Mucosa of rectum (tissue), 2 donors: ENCODE results near the gene PSMG1.
"Not testable (repeated sequence)": the region's sequence is repeated elsewhere in the genome, so short reads cannot be mapped to it uniquely, and the experiment has no call there.

Experiments used
- H3K27ac ChIP-seq, 2 donors: one replicate each; pipeline ENCODE4 v1.7.0; 2013; ENCODE audit warnings: inconsistent platforms in 2 of 2, low read depth in 2 of 2, low read length in 2 of 2
- H3K27me3 ChIP-seq, 2 donors: one replicate each; pipeline ENCODE4 v1.7.0; 2013; ENCODE audit warnings: low read length in 2 of 2; ENCODE audit not compliant: control insufficient read depth in 2 of 2, insufficient read depth in 2 of 2
- H3K36me3 ChIP-seq, 2 donors: one replicate each; pipeline ENCODE4 v1.7.0; 2013; ENCODE audit warnings: low read length in 2 of 2; ENCODE audit not compliant: control insufficient read depth in 2 of 2, insufficient read depth in 2 of 2
- H3K4me1 ChIP-seq, 2 donors: one replicate each; pipeline ENCODE4 v1.7.0; 2013; ENCODE audit warnings: low read length in 2 of 2, mild to moderate bottlenecking in 1 of 2; ENCODE audit not compliant: control insufficient read depth in 2 of 2, insufficient read depth in 2 of 2
- H3K4me3 ChIP-seq, 2 donors: one replicate each; pipeline ENCODE4 v1.7.0; 2013; ENCODE audit warnings: low read length in 2 of 2
- H3K9ac ChIP-seq, 2 donors: one replicate each; pipeline ENCODE4 v1.7.0; 2013; ENCODE audit warnings: low read length in 2 of 2, low read depth in 1 of 2, mild to moderate bottlenecking in 1 of 2
- H3K9me3 ChIP-seq, 2 donors: one replicate each; pipeline ENCODE4 v1.7.0; 2013; ENCODE audit warnings: low read length in 2 of 2; ENCODE audit not compliant: control insufficient read depth in 2 of 2
- donor health status: healthy.
- donor health status: Normal muscosa, but diverticular disease.

Gene PSMG1

DNA sequence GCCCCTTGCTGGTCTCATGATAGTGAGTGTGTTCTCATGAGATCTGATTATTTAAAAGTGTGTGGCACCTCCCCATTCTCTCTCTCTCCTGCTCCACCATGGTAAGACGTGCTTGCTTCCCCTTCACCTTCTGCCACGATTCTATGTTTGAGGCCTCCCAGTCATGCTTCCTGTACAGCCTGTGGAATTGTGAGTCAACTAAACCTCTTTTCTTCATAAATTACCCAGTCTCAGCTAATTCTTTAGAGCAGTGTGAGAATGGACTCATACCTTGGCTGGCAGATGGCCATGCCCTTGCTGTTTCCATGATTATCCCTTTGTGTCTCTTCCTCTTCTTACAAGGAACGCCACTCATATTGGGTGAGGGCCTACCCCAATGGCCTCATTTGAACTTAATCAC is 40.3 kb downstream of the PSMG1 start:
- Histone ChIP-seq H3K27me3 (no peaks in the 10 kb centered on the region), H3K36me3 (no peaks in the 10 kb centered on the region), H3K27ac (no peak overlapping the region), H3K9ac (no peak overlapping the region), H3K4me1 (peaks cover 0 to 13% of the 10 kb centered on the region in 2 donors), H3K9me3 (no peaks in the 10 kb centered on the region), H3K4me3 (no peak overlapping the region)

DNA sequence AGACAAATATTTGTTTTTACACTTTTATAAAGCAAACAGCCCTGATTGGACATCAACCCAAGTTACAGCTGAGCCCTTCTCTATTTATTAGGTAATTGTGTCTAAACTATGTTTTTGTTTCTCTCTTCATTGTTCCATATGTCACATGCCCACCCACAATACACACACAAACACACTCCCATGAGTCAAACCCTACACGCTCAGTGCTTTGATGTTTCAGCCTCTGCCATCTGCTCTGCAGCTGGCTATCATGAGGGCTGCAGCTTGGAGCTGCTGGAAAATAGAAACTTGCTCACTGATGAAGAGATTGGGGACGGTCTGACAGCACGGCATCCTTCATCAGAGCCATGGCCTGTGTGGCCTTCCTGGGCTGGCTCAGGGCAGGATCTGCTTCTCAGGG is 41.7 kb downstream of the PSMG1 start:
- H3K27ac ChIP-seq, result peak overlapping the region in 1 of 2 donors; percentile 50
- H3K9ac ChIP-seq, result no peak overlapping the region
- H3K9me3 ChIP-seq, result no peaks in the 10 kb centered on the region
- peak overlapping the region in 1 of 2 donors; percentile 7 for H3K4me3 ChIP-seq
- no peaks in the 10 kb centered on the region for H3K36me3 ChIP-seq
- H3K27me3 ChIP-seq, result no peaks in the 10 kb centered on the region
- peaks cover 0 to 13% of the 10 kb centered on the region in 2 donors for H3K4me1 ChIP-seq

DNA sequence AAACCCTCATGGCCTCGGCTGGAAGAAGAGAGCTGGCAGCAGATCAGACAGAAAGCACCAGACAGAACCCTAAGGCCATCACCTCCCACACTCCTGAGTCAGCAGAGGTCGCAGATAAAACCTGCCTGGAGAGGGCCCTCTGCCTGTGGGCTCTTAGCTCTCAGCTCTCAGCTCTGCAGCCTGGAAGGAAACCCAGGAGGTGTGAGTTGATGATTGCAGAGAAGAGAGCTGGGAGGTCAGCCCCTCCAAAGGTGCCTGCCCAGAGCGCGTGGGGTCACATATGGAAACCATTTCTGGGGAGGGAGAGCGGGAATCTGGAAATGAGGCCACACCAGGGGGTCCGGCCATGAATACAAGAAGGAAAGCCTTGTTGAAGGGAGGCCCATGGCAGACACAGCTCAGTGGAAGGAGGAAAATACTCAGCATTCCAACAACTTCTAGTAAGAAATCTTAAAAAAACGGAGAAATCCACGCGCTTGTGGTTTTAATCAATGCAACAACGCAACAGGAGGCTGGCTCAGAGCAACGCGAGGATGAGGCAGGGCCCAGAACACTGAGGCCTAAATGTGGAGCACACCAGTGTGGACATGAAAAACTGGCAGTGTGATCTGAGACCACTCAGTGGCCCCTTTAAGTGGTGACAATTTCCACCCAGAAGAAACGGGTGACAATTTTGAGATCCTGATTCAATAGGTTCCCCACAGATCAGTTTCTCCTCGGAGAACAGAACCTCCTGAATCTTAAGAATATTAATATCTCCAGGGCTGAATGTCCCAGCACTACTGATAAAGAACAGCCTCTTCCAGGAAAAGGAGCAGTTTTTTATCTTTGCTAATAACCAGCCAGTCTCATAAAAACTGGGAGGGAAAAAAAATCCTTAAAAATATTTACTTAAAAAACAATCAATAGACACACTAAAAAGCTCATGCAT is 45.7 kb downstream of the PSMG1 start:
- no peak overlapping the region for H3K9ac ChIP-seq
- H3K27ac ChIP-seq, result no peak overlapping the region
- H3K36me3 ChIP-seq, result no peaks in the 10 kb centered on the region
- H3K4me1 ChIP-seq, result peaks cover 0 to 13% of the 10 kb centered on the region in 2 donors
- H3K27me3 ChIP-seq, result no peaks in the 10 kb centered on the region
- H3K9me3 ChIP-seq, result no peaks in the 10 kb centered on the region
- no peak overlapping the region for H3K4me3 ChIP-seq

DNA sequence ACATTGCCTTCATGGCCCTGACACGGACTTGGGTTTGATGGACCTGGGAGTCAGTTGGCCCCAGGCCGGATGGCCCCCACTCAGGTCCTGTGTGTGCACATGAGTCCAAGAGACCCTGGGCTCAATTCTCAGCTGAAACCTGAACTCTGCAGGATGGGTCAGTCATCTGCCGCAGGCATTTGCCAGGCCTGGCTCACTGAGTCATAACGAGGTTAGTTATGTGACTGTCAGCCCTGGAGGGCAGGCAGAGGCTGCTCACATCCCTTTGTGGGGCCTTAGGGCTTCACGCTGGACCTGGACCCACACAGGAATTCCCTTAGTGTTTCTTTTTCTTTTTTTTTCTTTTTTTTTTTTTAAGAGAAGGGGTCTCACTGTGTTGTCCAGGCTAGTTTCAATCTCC is 46.5 kb downstream of the PSMG1 start:
- no peak overlapping the region for H3K27ac ChIP-seq
- no peaks in the 10 kb centered on the region for H3K9me3 ChIP-seq
- no peak overlapping the region for H3K9ac ChIP-seq
- H3K4me1 ChIP-seq, result peaks cover 0 to 7% of the 10 kb centered on the region in 2 donors
- H3K27me3 ChIP-seq, result no peaks in the 10 kb centered on the region
- no peaks in the 10 kb centered on the region for H3K36me3 ChIP-seq
- H3K4me3 ChIP-seq, result no peak overlapping the region

DNA sequence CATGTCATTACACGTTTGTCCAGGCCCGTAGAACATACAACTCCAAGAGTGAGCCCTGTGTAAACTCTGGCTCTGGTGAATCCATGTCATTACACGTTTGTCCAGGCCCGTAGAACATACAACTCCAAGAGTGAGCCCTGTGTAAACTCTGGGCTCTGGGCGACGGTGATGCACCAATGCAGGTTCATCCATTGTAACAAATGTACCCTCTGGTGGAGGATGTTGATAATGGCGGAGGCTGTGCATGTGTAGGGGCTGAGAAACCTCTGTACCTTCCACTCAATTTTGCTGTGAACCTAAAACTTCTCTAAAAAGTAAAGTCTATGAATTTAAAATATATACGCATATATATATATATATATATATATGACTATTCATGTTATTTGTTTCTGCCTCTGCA is 47.1 kb downstream of the PSMG1 start:
- H3K27me3 ChIP-seq, H3K36me3 ChIP-seq, H3K4me1 ChIP-seq, H3K4me3 ChIP-seq, H3K9ac ChIP-seq, H3K9me3 ChIP-seq, H3K27ac ChIP-seq: not testable (repeated sequence)

DNA sequence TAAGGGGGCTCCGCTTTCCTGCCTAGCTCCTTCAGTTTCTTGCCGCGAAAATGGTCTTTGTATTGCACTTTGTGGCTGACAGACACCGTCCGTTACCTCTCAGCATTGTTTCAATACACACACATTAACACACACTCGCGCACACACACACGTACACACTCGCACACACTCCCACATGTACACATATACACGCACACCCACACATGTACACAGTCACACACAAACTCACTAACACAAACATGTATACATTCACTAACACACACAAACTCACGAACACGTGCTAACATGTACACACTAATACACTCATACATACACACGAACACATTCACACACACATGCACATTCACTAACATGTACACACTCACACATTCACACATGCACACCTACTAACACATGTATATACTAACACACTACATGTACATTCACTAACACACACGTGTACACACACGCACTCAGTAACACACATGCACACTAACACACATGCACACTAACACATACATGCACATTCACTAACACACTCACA is 48.9 kb downstream of the PSMG1 start:
- H3K9me3 ChIP-seq, result no peaks in the 10 kb centered on the region
- no peaks in the 10 kb centered on the region for H3K4me1 ChIP-seq
- H3K9ac ChIP-seq, result no peak overlapping the region
- no peak overlapping the region for H3K4me3 ChIP-seq
- H3K27me3 ChIP-seq, result no peaks in the 10 kb centered on the region
- no peaks in the 10 kb centered on the region for H3K36me3 ChIP-seq
- H3K27ac ChIP-seq, result no peak overlapping the region

DNA sequence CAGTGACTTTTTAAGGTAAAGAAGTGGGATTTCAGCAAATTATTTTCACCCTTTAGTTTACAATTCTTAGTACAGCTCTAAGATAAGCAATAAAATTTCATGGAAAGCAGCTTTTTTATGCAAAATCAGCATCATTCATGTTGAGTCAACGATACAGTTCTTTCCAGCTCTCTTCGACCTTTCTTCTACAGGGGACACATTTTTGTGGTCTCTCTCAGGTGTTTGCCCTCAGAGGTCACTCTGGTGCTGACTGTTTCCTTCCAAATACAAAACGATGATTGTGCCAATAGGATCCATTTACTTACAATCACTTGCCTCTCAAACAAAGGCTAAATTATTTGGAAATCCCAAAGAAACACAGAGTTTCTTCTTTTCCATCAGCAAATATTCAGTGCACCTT is 51.0 kb downstream of the PSMG1 start:
- Histone ChIP-seq H3K36me3 (no peaks in the 10 kb centered on the region), H3K9ac (no peak overlapping the region), H3K27ac (no peak overlapping the region), H3K4me1 (no peaks in the 10 kb centered on the region), H3K27me3 (no peaks in the 10 kb centered on the region), H3K9me3 (no peaks in the 10 kb centered on the region), H3K4me3 (no peak overlapping the region)

DNA sequence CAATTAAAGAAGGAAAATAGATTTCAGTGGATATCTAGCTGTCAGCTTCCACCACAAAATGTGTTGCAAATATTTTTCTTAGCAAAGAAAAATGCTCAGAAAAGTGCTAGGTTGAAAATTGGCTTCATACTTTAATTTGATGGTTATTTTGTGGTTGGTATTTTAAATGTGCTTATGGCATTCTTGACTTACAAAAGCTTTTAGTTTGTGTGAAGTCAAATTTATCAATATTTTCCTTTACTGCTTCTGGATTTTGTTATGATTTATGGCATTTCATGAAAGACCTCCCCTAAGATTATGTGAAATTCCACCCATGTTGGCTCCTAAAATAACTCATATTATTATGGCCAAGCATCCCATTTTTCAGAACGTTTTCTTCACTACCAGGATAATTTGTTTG is 51.5 kb downstream of the PSMG1 start:
- H3K27me3 ChIP-seq, result no peaks in the 10 kb centered on the region
- no peaks in the 10 kb centered on the region for H3K9me3 ChIP-seq
- no peak overlapping the region for H3K9ac ChIP-seq
- no peak overlapping the region for H3K4me3 ChIP-seq
- no peaks in the 10 kb centered on the region for H3K4me1 ChIP-seq
- H3K36me3 ChIP-seq, result no peaks in the 10 kb centered on the region
- no peak overlapping the region for H3K27ac ChIP-seq

DNA sequence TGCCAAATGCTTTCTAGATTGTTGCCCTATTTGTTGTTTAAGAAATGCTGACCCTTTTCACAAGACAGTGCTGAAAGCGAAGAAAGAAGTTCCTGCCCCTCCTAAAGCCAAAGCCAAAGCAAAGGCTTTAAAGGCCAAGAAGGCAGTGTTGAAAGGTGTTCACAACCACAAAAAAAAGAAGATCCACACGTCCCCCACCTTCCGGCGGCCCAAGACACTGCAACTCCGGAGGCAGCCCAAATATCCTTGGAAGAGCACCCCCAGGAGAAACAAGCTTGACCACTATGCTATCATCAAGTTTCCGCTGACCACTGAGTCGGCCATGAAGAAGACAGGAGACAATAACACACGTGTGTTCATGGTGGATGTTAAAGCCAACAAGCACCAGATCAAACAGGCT is 55.7 kb downstream of the PSMG1 start:
- H3K36me3 ChIP-seq, result no peaks in the 10 kb centered on the region
- H3K27me3 ChIP-seq, result no peaks in the 10 kb centered on the region
- H3K4me3 ChIP-seq, result no peak overlapping the region
- no peak overlapping the region for H3K9ac ChIP-seq
- peaks cover 0 to 4% of the 10 kb centered on the region in 2 donors for H3K4me1 ChIP-seq
- H3K9me3 ChIP-seq, result no peaks in the 10 kb centered on the region
- H3K27ac ChIP-seq, result no peak overlapping the region

DNA sequence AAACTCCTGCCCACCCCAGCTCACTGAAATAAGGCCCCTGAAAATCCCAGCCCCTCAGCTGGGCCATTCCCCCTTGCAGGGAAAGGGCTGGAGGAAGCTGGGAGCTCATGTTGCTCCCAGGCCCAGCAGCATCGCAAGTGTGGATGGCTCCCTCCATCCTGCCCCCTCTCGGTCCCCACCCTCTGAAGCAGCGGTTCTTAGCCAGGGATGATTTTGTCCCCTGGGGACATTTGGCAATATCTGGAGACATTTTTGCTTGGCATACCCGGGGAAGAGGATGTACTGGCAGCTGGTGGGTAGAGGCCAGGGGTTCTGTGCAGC is 56.8 kb downstream of the PSMG1 start:
- Histone ChIP-seq H3K27ac (no peak overlapping the region), H3K9ac (peak overlapping the region in 1 of 2 donors; percentile 8), H3K4me3 (no peak overlapping the region), H3K36me3 (no peaks in the 10 kb centered on the region), H3K4me1 (peaks cover 0 to 4% of the 10 kb centered on the region in 2 donors), H3K27me3 (no peaks in the 10 kb centered on the region), H3K9me3 (no peaks in the 10 kb centered on the region)
